Keratinocyte (primary cell): ENCODE data around the gene DLG2. TPM values are rescaled to one million over a fixed set of nuclear protein-coding genes. Genes with fewer than 3 reads are reported as not detected.

ENCODE experiments used
- DNase-seq: peaks from one replicate; pipeline ENCODE4 v3.0.0-alpha.2; 2011; ENCODE audit warnings: low read depth, missing footprints, low spot score
- FAIRE-seq: peaks from 2 replicates; lab custom pipeline; 2011; peaks lifted over from hg19 to GRCh38; lab: Jason Lieb, UNC
- H2AFZ ChIP-seq: 2 replicates; pipeline ENCODE4 v1.6.0; 2012; ENCODE audit warnings: low read length, control low read depth, inconsistent platforms; ENCODE audit not compliant: control insufficient read depth
- H3K27ac ChIP-seq: 2 replicates; pipeline ENCODE4 v1.5.1; 2011; ENCODE audit warnings: low read length; ENCODE audit not compliant: control insufficient read depth, insufficient read depth
- H3K27me3 ChIP-seq: 3 replicates; pipeline ENCODE4 v1.6.0; 2011; ENCODE audit warnings: low read length; ENCODE audit not compliant: control insufficient read depth, insufficient read depth; ENCODE audit errors: extremely low read depth
- H3K36me3 ChIP-seq, 2 experiments: 2 replicates in 1 of 2; 3 replicates in 1 of 2; pipeline ENCODE4 v1.5.1; 2011; ENCODE audit warnings: low read length in 2 of 2, mild to moderate bottlenecking in 1 of 2; ENCODE audit not compliant: control insufficient read depth in 2 of 2, insufficient read depth in 2 of 2; ENCODE audit errors: extremely low read depth in 1 of 2
- H3K4me1 ChIP-seq: 3 replicates; pipeline ENCODE4 v1.5.1; 2011; ENCODE audit warnings: low read length; ENCODE audit not compliant: control insufficient read depth, insufficient read depth; ENCODE audit errors: extremely low read depth
- H3K4me2 ChIP-seq: 3 replicates; pipeline ENCODE4 v1.6.0; 2011; ENCODE audit warnings: low read depth, low read length; ENCODE audit not compliant: control insufficient read depth, insufficient read depth; ENCODE audit errors: extremely low read depth
- H3K4me3 ChIP-seq, 3 experiments: fragments of 200-600 bp in 1 of 3; sonication (generic) in 1 of 3; 2 replicates in 2 of 3; 3 replicates in 1 of 3; pipeline ENCODE4 v1.5.1; 2011 to 2016; ENCODE audit warnings: low read length in 3 of 3, mild to moderate bottlenecking in 3 of 3, control low read depth in 2 of 3, inconsistent platforms in 1 of 3, low read depth in 1 of 3, mixed read lengths in 1 of 3, mixed run types in 1 of 3, moderate library complexity in 1 of 3; ENCODE audit not compliant: control insufficient read depth in 2 of 3, insufficient read depth in 2 of 3; ENCODE audit errors: extremely low read depth in 1 of 3
- H3K79me2 ChIP-seq: 2 replicates; pipeline ENCODE4 v1.6.0; 2012; ENCODE audit warnings: low read length; ENCODE audit not compliant: control insufficient read depth, insufficient read depth
- H3K9ac ChIP-seq: 3 replicates; pipeline ENCODE4 v1.6.0; 2011; ENCODE audit warnings: low read length; ENCODE audit not compliant: control insufficient read depth, insufficient read depth; ENCODE audit errors: extremely low read depth
- H3K9me1 ChIP-seq: 3 replicates; pipeline ENCODE4 v1.6.0; 2011; ENCODE audit warnings: low read length; ENCODE audit not compliant: control insufficient read depth, insufficient read depth; ENCODE audit errors: extremely low read depth
- H3K9me3 ChIP-seq: 2 replicates; pipeline ENCODE4 v1.5.1; 2012; ENCODE audit warnings: low read depth, low read length; ENCODE audit not compliant: control insufficient read depth
- H4K20me1 ChIP-seq: 3 replicates; pipeline ENCODE4 v1.6.0; 2011; ENCODE audit warnings: low read length; ENCODE audit not compliant: control insufficient read depth, insufficient read depth; ENCODE audit errors: extremely low read depth
- EZH2 ChIP-seq: IDR thresholded peaks from one replicate; pipeline ENCODE4 v1.6.1; 2012; ENCODE audit warnings: inconsistent platforms, mild to moderate bottlenecking, low read length, moderate library complexity
- dilution Hi-C: fragments of 300-500 bp; cut with MboI; formaldehyde crosslinking; loops from one replicate; pipeline ENCODE4 v1.7.0; 2020; ENCODE audit warnings: low sequenced_read_pairs; ENCODE audit not compliant: extremely low pct_ligation_motif_present
- polyA plus RNA-seq, 5 experiments: library from polyadenylated mRNA; depleted of rRNA in 3 of 5; stranded (reverse) in 3 of 5; stranded (forward) in 1 of 5; unstranded in 1 of 5; fragments of >200 nt; gene quantifications; 1 replicate in 1 of 5; 2 replicates in 3 of 5; 3 replicates in 1 of 5; pipeline versions ENCODE4 v1.2.1 to v1.2.3, GENCODE V29; 2011 to 2012; ENCODE audit warnings: missing spikeins in 2 of 5, low read depth in 1 of 5, low replicate concordance in 1 of 5
- TF ChIP-seq, protein P1 (sequence below), 3 experiments: IDR thresholded peaks in 1 of 3; conservative IDR thresholded peaks in 1 of 3; optimal IDR thresholded peaks in 1 of 3; 2 replicates in 2 of 3; 3 replicates in 1 of 3; pipeline versions ENCODE3 to v1.5.1; 2011; ENCODE audit warnings: low read length in 3 of 3, mild to moderate bottlenecking in 3 of 3, moderate library complexity in 2 of 3, control low read depth in 1 of 3, inconsistent platforms in 1 of 3; ENCODE audit not compliant: insufficient read depth in 2 of 3; ENCODE audit errors: extremely low read depth in 1 of 3

Gene DLG2
- polyA plus RNA-seq, 1 donor (not counting 4 experiments of a cell fraction or from before 2014, with no cell fraction given), result 0.55 TPM

DNA sequence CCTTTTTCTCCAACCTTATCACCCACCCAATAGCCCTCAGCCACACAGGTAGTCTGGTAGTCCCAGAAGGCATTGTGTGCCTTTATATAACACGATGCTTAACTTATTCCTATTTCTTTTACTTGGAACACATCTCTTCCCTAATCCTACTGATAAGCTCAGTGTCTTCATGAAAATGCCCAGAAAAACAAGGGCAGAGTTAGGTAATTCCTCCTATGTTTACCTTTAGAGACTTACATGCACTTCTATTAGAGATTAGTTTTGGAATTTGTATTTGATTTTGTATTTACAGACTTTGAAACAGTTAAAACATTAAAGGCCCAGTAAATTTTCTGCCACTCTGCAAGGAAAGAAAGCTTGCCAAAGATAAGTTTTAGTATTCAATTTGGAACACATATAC lies 1703.2 kb downstream of the DLG2 start:
- dilution Hi-C loops, result no loop called here
- TF ChIP-seq, protein P1, sequence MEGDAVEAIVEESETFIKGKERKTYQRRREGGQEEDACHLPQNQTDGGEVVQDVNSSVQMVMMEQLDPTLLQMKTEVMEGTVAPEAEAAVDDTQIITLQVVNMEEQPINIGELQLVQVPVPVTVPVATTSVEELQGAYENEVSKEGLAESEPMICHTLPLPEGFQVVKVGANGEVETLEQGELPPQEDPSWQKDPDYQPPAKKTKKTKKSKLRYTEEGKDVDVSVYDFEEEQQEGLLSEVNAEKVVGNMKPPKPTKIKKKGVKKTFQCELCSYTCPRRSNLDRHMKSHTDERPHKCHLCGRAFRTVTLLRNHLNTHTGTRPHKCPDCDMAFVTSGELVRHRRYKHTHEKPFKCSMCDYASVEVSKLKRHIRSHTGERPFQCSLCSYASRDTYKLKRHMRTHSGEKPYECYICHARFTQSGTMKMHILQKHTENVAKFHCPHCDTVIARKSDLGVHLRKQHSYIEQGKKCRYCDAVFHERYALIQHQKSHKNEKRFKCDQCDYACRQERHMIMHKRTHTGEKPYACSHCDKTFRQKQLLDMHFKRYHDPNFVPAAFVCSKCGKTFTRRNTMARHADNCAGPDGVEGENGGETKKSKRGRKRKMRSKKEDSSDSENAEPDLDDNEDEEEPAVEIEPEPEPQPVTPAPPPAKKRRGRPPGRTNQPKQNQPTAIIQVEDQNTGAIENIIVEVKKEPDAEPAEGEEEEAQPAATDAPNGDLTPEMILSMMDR (optimal IDR thresholded peaks at IDR 0.05 in 1 of 3, IDR thresholded peaks at IDR 0.05 in 1 of 3, conservative IDR thresholded peaks at IDR 0.05 in 1 of 3; ENCODE audit: extremely low read depth in 1 of 3, insufficient read depth in 2 of 3, low read length in 3 of 3), result no peak
- no peak for TF ChIP-seq EZH2
- H3K4me1 ChIP-seq, result no peaks in the 10 kb centered on the region
- H3K27ac ChIP-seq, result no peak overlapping the region
- DNase-seq (no peak), FAIRE-seq (no peak)
- H3K79me2 ChIP-seq, result no peaks in the 10 kb centered on the region
- H3K4me2 ChIP-seq, result no peak overlapping the region
- H3K36me3 ChIP-seq, result no peaks in the 10 kb centered on the region
- no peak overlapping the region for H3K9ac ChIP-seq
- no peak overlapping the region for H3K4me3 ChIP-seq
- H3K9me3 ChIP-seq, result no peaks in the 10 kb centered on the region
- H3K27me3 ChIP-seq, result no peaks in the 10 kb centered on the region
- no peak overlapping the region for H2AFZ ChIP-seq
- H3K9me1 ChIP-seq, result no peaks in the 10 kb centered on the region
- H4K20me1 ChIP-seq, result no peaks in the 10 kb centered on the region

- Histone ChIP-seq H2AFZ (no peak overlapping the region), H3K36me3 (no peaks in the 10 kb centered on the region), H3K9me3 (no peaks in the 10 kb centered on the region), H3K4me1 (no peaks in the 10 kb centered on the region), H3K9me1 (no peaks in the 10 kb centered on the region), H3K27me3 (no peaks in the 10 kb centered on the region), H4K20me1 (no peaks in the 10 kb centered on the region), H3K9ac (no peak overlapping the region), H3K4me2 (no peak overlapping the region), H3K79me2 (no peaks in the 10 kb centered on the region), H3K4me3 (no peak overlapping the region), H3K27ac (no peak overlapping the region)
- no peak for DNase-seq
- no peak for FAIRE-seq
- no peak for TF ChIP-seq EZH2
- TF ChIP-seq, protein P1 (optimal IDR thresholded peaks at IDR 0.05 in 1 of 3, IDR thresholded peaks at IDR 0.05 in 1 of 3, conservative IDR thresholded peaks at IDR 0.05 in 1 of 3; ENCODE audit: extremely low read depth in 1 of 3, insufficient read depth in 2 of 3, low read length in 3 of 3), result no peak
- dilution Hi-C loops, result no loop called here
Measured at GRCh38 chr11:83922953-83923352, 1704.2 kb downstream of the DLG2 start.
